Amniotic stem cell (primary cell): Measurements from ENCODE around the gene YKT6.
"Not testable (repeated sequence)": the region's sequence is repeated elsewhere in the genome, so short reads cannot be mapped to it uniquely, and the experiment has no call there.

ENCODE experiments used
- DNase-seq: peaks from one replicate; lab custom pipeline; 2025; lab: John Stamatoyannopoulos, UW

YKT6 gene

DNA sequence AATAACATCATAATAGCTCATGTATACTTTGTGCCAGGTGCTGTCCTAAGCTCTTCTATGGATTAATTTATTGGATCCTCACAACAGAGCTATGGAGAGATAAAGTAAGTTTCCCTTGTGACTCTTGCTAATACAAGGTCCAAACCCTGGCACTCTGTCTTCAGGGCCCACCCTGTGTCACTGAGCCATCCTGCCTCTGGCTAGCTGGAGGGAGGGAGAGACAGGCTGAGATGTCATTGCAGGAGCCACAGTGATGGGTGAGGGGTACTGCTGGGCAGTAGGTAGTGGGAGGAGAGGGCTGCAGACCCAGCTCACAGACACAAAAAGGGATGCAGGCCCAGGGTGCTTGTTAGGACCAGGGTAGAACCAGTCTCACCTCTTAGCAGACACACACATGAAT is 28.4 kb upstream of the YKT6 start:
- no peak for DNase-seq

DNA sequence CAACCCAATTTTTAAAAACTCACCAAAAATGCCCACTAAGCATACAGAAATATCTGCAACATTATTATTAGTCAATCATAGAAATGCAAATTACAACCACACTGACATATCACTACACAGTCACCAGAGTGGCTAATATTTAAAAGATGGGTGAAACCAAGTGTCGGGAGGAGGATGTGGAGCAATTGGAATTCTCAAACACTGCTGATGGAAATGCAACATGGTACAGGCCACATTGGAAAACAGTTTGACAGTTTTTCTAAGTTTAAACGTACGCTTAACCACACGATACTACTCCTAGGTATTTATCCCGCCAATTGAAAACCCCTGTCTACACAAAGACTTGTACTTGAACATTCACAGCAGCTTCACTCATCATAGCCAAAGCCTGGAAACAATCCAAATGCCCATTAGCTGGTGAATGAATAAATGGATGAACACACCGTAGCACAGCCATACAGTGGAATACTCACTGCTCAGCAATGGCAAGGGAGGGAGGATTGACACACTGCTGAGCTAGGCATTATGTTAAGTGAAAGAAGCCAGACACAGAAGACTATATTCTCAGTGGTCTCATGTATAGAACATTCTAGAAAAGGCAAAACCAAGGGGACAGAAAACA is 27.9 kb upstream of the YKT6 start:
- no peak for DNase-seq

DNA sequence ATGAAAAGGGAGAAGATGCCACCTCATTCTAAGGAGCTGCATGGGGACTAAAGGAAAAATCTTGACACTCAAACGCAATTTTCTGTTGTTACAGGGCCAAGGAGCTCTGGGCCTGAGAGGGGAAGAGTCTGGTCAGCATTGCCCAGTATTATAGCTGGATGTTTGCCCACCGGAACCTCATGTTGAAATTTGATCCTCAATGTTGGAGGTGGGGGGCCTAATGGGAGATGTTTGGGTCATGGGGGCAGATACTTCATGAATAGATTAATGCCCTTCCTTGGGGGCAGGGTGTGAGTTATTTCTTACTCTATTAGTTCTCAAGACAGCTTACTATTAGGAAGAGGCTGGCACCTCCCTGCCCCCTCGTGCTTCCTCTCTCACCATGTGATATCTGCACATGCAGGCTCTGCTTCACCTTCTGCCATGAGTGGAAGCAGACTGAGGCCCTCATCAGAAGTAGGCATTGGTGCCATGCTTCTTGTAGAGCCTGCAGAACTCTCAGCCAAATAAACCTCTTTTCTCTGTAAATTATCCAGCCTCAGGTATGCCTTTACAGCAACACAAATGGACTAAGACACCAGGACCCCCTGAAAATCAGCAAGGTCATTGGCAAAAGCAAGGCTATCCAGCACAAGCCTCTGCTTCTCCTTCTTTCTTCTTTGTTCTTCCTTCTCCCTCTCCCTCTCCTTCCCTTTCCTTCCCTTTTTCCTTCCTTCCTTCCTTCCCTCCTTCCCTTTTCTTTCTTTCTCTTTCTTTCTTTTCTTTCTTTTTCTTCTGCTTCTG is 26.7 kb upstream of the YKT6 start:
- DNase-seq = no peak

DNA sequence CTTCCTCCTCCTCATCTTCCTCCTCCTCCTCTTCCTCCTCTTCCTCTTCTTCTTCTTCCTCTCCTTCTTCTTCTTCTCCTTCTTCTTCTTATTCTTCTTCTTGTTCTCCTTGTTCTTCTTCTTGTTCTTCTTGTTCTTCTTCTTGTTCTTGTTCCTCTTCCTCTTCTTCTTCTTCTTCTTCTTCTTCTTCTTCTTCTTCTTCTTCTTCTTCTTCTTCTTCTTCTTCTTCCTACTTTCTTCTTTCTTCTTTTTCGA is 26.2 kb upstream of the YKT6 start:
- DNase-seq = not testable (repeated sequence)

DNA sequence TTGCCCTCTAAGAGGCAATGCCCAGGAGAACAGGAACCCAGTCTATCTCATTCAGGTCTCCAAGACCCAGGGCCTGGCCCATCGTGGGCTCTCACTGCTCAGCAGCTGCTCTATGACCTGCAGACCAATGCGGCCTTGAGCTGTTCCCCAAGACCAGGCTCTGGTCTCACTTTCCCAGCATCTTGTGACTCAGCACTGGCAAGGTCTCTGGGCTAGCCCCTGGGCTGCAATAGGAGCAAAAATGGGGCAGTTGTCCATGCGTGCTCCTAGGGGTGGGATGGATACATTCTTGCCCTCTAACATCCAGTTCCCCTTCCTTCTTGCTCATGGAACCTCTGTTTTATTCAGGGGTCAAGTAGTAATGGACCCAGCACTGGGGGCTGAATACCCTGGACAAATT is 25.0 kb upstream of the YKT6 start:
- no peak for DNase-seq

DNA sequence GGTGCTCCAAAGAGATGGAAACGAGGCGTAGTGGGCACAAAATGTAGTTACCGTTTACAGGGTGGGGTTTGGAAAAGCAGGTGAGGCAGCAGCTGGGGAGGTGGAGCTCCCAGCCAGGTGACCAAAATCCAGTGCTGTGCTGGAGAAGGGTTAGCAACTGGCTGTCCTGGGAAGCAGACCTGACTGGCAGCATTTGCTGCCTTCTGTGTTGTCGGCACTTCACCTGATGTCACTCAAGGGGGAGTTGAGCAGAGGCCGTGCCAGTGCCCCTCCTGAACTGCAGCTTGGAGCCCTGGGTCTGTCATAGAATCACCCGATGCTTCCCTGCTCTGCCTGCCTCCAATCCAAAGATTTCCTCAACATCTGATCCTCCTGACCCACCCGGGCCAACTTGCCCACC is 24.3 kb upstream of the YKT6 start:
- DNase-seq = no peak

DNA sequence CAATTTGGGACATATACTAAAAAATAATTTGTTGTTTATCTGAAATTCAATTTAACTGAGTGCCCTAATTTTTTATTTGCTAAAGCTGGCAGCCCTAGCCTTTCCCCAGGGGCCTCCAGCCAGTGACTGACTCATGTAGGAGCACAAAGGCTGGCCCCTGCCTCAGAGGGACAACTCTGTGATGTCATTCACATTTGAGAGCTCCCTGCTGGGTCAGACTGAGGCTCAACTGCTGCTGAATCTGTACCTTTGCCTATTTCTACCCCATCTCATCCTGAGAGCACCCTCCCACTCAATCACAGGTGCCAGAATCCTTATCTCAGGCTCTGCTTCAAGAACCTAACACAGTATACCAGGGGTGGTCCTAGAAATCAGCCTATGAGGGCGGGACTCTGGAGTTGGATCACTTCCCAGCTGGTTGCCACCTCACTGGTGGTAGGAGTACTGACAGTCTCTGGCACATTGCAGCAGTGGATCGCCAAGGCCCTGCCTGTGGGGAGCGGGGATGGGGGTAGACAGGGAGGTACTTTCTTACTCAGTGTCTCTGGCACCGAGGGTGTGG is 23.1 kb upstream of the YKT6 start:
- DNase-seq = no peak

DNA sequence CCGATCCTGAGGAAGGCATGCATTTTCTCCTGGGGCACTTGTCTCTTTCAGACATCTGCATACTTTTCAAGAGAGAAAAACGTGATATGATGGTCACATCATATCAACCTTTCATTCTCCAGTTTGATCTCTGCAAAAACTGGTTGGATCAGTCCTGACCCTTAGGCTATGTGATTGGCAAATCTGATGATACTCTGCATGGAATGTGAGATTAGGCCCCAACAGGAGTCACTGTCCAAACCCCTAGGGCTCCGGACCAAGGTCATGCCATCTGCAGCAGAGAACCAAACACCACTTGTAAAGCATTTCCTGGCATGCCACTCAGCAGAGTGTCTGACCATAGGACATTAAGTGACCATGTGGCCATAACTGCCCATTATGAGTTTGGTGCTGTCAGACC is 20.1 kb upstream of the YKT6 start:
- DNase-seq = no peak

DNA sequence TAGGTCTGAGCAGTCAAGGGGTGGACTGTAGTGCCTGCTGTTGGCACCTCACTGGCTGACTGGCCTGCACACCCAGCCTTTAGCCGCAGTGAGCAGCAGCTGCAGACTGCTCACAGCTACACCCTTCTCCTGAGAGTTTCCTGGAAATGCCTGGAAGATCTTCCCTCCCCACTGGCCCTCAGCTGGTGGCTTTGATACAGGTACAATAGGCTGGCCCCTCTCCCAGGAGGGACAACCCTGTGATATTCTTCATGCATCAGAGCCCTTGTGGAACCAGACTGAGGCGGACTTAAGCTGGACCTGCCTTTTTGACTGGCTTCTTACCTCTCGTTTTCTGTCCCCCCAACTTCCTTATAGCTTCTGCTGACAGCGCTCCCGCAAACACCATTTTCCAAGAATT is 18.0 kb upstream of the YKT6 start:
- no peak for DNase-seq

DNA sequence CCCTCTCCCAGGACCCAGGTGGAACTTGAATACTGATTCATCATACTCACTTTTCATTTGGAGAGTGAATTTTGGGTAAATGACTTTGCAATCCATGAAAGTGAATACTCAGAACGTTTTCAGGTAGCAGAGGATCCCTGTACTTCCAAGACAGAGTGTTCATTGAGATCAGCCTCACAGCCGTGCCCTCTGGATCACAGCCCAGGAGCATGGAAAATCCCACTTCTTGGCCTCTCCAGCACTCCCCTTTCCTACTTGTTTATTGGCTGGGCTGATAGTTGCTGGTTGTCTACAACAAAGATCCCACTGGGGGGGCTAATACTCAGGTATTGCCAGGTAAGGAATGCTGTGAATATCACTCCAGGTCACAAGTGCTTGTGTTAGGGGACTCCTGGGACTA is 17.4 kb upstream of the YKT6 start:
- no peak for DNase-seq

DNA sequence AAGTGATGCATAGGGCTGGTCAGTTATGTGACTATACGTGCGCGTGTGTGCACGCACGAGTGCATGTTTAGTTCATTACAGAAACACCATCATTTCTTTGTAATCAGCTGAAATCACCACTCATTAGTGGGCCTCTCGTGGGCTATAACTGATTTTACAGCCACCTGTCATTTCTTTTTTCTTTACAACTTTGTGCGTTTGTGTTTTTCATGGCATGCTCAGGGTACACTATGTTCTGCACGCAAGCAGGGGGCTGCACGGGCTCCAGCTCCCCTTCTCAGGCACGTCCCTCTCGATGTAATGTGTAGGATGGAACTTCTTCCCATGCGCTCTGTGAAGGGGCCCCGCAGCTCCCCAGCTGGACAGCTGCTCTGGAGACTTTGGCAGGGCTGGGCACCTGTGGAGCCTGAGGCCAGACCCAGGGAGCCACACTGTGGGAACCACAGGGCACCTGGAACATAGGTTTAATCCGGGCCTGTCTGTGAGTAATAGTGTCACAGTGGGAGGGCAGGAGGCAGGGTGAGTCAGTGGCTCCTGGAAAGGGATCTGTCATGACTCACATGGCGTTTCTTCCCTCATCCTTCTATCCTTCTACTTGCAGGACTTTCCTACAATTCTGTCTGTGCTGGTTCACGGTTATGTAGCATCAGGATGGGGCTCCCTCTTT is 16.4 kb upstream of the YKT6 start:
- peak; percentile 65 for DNase-seq

DNA sequence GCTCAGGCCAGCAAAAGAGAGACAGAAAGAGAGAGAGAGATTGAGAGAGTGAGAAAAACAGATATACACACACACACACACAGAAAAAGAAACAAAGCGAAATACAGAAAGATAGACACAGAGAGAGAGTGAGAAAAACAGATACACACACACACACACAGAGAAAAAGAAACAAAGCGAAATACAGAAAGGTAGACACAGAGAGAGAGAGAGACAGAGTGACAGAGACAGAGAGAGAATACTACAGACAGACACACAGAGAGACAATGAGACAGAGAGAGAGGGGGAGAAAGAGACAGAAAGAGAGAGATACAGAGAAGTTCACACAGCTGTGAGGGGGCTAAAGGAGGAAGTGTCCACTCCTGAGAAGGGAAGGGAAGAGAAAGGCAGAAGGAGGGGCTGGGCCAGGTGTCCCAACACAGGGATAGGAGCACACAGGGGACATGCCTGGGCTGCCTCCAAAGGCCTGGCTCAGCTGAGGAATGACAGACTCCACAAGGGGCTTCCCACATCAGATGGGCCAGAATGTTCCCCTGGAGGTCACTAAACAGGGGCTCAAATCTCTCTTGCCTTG is 15.8 kb upstream of the YKT6 start:
- DNase-seq = no peak

DNA sequence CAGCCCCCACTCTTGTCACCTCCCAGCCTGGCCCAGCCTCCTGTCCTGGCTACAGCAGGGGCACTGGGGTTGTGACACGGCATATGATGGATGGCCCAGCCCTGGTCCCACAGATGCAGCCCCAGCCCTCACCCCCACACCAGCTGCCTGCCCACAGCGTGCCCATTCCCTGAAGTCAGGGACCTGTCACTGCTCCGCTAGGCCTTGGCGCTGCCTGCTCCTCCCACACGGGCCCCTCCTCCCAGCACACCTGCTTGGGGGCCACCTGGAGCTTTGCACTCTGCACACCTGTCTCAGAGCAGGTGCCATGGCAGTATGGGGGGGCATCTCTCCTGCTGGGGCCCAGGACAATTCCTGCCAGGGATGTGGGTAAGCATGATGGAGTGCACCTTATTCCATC is 15.0 kb upstream of the YKT6 start:
- DNase-seq = no peak

DNA sequence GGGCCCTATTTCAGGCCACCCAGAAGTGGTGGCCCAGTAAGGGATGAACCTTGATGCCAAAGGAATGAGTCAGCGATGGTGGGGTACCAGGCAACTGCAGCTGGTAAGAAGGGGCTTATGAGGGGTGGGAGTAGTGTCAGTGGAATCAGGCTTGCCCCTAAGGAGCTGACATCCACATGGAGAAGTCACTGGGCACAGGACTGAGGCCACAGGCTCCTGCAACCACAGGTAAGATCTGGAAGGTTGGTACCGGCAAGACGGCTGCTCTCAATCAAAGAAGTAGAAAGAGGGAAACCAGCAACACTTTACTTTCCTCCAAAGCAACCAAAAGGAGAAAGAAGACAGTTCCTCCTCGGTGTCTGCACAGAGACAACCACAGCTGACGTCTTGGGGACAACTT is 14.0 kb upstream of the YKT6 start:
- no peak for DNase-seq

DNA sequence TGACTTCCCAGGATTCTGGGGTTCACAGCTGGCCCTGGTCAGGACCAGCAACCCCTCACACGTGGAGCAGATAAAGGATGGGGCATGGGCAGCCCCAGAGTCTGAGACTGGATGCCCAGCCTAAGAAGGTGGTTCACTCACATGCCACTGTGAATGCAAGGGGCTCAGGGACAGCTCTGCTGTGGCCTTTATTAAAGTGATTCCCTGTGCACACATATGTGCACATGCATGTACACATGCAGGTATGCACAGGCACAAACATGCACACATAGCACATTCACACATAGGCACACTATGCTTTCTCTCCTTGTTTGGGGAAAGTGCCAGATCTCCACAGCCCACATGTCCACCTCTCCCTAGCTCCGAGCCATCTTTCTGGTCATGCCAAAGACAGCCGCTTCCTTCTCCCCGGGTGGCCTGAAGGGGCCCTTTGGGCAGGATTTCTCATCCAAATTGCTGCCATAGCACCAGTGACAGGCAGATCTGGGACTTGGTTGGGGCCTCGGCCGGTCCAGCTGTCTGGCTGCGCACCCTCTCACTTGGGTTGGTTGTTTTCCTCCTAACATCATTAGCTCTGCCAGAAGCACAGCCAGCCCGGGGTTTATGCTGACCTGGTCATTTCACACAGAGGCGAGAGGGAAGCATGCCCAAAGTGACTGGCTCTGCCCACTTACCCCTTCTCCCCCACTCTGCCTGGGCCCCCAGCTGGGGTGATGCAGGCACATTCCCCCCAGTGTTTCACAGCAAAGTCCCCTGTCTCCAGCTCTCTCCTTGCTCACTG is 13.0 kb upstream of the YKT6 start:
- no peak for DNase-seq

DNA sequence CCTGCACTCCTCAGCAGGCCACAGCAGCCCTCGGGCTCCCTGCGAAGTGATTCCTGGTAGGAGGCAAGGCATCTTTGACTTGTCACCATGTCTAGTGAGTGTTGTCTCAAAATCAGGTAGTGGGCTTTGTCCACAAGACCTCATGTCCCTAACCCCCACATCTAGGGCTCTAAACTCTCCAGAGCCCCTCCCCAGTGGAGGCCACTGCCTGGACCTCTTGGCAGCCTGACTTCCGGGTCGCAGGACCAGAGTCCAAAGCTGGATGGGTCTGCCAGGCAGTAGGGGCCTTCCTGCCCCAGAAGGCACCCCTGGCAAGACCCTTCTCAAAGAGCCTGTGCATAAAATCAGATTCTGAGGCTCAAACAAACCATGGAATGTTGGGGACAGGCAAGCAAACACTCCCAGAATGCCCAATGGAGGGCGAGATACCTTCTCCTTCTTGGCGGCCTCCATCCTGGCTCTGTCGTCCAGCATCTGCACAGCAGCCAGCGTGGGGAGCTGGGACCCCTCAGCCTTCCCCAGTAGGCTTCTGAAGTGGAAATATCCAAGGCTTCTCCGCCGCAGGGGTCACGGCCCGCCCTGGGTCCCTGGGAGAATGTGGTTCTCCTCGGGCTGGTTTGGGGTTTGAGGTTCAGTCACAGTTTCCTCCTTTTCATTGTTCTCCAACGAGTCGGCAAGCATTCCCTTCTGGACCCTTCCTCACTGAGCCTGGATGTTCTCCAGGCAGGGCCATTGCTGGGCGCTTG is 12.1 kb upstream of the YKT6 start:
- no peak for DNase-seq

DNA sequence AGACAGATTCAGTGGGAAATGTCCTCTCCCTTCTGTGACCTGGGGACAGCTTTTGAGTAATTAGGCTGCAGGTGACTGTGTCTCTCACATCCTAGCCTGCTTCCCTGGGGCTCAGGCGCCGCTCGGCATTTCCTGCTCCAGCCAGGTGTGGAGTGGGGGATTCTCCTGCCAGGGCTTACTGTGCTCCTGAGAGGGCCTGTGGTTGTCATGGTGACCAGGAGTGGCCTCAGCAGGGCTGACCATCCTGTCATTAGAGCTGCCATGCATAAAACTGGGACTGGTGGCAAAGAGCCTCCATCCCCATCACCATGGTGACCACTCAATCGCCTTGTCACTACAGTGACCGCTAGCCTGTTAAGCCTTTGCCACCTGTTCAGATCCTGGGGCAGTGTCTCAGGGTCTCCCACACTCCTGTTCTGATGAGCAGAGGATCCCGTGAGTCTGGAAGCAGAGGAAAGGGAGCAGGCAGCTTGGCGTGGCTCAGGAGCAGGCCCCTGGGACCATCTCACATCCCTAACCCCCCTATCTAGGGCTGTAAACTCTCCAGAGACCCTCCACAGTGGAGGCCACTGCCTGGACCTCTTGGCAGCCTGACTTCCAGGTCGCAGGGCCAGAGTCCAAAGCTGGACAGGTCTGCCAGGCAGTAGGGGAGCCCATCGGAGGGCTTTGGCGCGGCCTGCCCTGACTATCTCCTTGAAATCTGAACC is 11.3 kb upstream of the YKT6 start, which contains the start of gene GCK:
GCK (minus strand) TSS at position 154 of the 707 bp plus-strand sequence. CDS start 486 bp downstream, outside the sequence.
- DNase-seq = no peak

DNA sequence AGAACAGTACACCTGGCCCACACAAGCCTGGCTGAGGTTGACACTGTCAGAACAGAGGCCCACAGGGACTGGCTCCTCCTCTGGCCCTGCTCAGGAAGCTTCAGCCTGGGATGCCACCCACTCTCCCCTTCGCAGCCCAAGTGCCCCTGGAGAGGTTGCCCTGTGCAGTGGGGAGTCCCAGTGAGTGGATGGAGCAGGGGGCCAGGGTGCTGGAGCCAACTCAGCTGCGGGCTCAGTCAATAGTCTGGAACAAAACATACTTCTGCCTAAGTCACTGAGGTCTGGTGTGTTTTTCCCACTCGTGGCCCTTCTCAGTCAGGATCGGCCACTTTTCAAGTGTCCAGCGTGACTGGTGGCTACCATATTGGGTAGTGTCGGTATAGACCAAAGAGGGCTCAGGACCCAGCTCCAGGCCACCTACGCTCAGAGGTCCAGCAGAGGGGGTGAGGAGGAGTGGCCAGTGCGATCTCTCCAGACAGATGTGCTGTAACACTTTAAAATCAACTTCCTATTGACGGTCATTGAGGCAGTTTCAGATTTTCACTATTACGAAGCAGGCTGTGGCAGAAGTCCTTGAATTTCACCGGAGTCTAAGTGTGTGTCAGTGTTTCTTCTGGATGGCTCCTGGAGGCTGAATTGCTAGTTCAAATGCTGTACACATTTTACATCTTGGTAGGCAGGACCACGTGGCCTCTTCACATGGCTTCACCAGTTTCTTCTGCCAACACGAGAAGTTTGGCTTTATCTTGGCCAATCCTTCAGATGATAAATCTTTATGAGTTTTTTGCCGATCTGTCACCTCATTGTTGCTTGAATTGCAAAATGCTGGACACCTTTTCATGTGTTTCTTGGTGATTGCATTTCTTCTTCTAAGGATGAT is 10.5 kb upstream of the YKT6 start:
- DNase-seq = no peak

DNA sequence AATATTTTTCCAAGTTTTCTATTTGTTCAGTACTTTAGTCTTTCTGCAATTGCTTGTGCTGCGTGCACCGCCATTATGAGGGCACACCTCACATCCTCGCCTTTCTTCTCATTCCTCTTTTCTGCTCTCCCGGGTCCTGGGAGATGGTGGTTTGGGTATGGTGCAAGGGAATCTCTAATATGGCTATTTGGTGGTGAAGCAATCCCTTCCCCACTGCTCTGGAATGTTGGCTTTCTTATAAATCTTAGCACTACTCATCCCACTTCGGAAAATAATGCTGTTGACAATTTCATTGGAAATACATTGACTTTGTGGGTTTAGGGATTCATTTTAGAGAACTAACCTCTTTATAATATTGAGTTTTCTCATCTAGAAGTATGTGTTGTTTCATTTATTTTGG is 9.6 kb upstream of the YKT6 start:
- DNase-seq = no peak
